Natural killer cell treated with Interleukin-12 subunit alpha and Interleukin-12 subunit beta and Interleukin-15 and Interleukin-18, amount 100 ng/mL, for 72 hours (primary cell): ENCODE measurements around the gene CHRNB2. TPM values are rescaled to one million over a fixed set of nuclear protein-coding genes. Genes with fewer than 3 reads are reported as not detected.
A peak's percentile ranks its signal among the peaks of the same experiment; 100 is the strongest.

Source experiments
- ATAC-seq, 2 donors: fragments of 150-1000 bp; cut with Tn5 transposase in 1 of 2; sonication (Bioruptor Pico), chemical (Tn5 transposase) in 1 of 2; 2 replicates each; pipeline ENCODE4 v1.10.0; 2021
- DNase-seq: peaks from one replicate; pipeline ENCODE4 v3.0.0; 2022; ENCODE audit warnings: low spot score
- H3K27ac Mint-ChIP-seq, 2 donors: 1 replicate in 1 of 2; 2 replicates in 1 of 2; pipeline ENCODE4 v1.8.0; 2022; ENCODE audit warnings: mixed read lengths in 2 of 2, mild to moderate bottlenecking in 1 of 2, moderate library complexity in 1 of 2
- H3K27me3 Mint-ChIP-seq, 2 donors: 1 replicate in 1 of 2; 2 replicates in 1 of 2; pipeline ENCODE4 v1.8.0; 2022; ENCODE audit warnings: mixed read lengths in 2 of 2
- H3K36me3 Mint-ChIP-seq: one replicate; pipeline ENCODE4 v1.8.0; 2022; ENCODE audit warnings: mixed read lengths
- H3K4me1 Mint-ChIP-seq, 2 donors: 1 replicate in 1 of 2; 2 replicates in 1 of 2; pipeline ENCODE4 v1.8.0; 2022; ENCODE audit warnings: low read depth in 2 of 2, mixed read lengths in 2 of 2, mild to moderate bottlenecking in 1 of 2
- H3K4me3 Mint-ChIP-seq: one replicate; pipeline ENCODE4 v1.8.0; 2022; ENCODE audit warnings: mixed read lengths
- H3K9me3 Mint-ChIP-seq: 2 replicates; pipeline ENCODE4 v1.8.0; 2022; ENCODE audit warnings: mixed read lengths
- total RNA-seq, 2 donors: library from RNA; stranded (reverse); gene quantifications; one replicate each; pipeline ENCODE4 v1.2.3, GENCODE V29; 2022

CHRNB2 gene
- total RNA-seq, 2 donors from 2014 or later, result not detected

GRCh38 chr1:154598871-154599635 lies 31.5 kb downstream of the CHRNB2 start:
- DNase-seq, result no peak
- Mint-ChIP-seq H3K4me1 (peaks cover 42 to 51% of the 10 kb centered on the region in 2 donors), H3K4me3 (no peak overlapping the region), H3K9me3 (no peaks in the 10 kb centered on the region), H3K27ac (peak overlapping the region; percentile 49 to 63), H3K36me3 (peaks cover 24% of the 10 kb centered on the region), H3K27me3 (no peaks in the 10 kb centered on the region)
- ATAC-seq, result no peak

DNA sequence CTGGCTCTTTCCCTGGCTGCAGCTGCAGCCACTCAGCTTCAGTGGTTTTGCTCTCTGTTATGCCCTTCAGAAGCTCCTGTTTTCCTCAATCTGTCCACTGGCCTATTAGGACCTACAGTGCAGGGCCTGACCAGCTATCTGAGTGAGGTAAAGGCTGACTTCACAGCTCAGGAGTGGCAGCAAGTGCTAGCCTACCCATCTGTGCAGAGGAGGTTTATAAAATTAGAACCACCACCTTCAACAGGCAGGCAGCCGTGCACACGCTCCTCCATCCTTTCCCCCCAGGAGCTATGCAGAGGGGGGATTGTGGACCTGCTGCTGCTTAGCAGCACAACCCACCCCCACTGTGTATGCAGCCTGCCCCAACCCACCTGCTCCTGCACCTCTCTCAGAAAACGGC lies 32.1 kb downstream of the CHRNB2 start:
- Mint-ChIP-seq H3K9me3 (no peaks in the 10 kb centered on the region), H3K4me1 (peaks cover 43 to 53% of the 10 kb centered on the region in 2 donors), H3K4me3 (no peak overlapping the region), H3K36me3 (peaks cover 18% of the 10 kb centered on the region), H3K27ac (peak overlapping the region in 1 of 2 donors; percentile 63), H3K27me3 (no peaks in the 10 kb centered on the region)
- DNase-seq (no peak), ATAC-seq (no peak)

DNA sequence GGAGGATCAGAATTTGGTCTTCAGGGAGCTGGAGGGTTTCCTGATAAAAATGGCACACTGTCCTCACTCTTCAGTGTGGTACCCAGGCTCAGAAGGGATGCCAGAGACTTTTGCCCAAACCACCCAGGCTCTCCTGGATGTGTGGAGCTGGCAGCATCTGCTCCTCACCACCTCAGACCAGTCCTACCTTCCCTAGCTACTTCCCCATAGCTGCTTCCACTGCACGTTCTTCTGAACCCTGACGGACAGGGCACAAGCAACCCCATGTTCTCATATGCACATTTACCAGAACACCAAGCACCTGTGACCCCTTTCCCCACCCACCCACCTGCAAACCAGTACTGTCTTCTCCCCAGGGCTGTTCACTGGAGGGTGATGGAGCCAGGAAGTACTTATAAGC lies 35.7 kb downstream of the CHRNB2 start:
- H3K27me3 Mint-ChIP-seq, result no peaks in the 10 kb centered on the region
- ATAC-seq (no peak), DNase-seq (no peak)
- H3K4me1 Mint-ChIP-seq, result peaks cover 65 to 69% of the 10 kb centered on the region in 2 donors
- H3K36me3 Mint-ChIP-seq, result peaks cover 18% of the 10 kb centered on the region
- H3K9me3 Mint-ChIP-seq, result no peaks in the 10 kb centered on the region
- no peak overlapping the region for H3K4me3 Mint-ChIP-seq
- peak overlapping the region; percentile 92 for H3K27ac Mint-ChIP-seq

GRCh38 chr1:154605534-154605933 lies 38.0 kb downstream of the CHRNB2 start:
- DNase-seq (no peak), ATAC-seq (no peak)
- peaks cover 63 to 65% of the 10 kb centered on the region in 2 donors for H3K4me1 Mint-ChIP-seq
- peak overlapping the region; percentile 98 for H3K4me3 Mint-ChIP-seq
- no peaks in the 10 kb centered on the region for H3K27me3 Mint-ChIP-seq
- no peaks in the 10 kb centered on the region for H3K9me3 Mint-ChIP-seq
- peaks cover 15% of the 10 kb centered on the region for H3K36me3 Mint-ChIP-seq
- peak overlapping the region; percentile 92 for H3K27ac Mint-ChIP-seq

GRCh38 chr1:154607106-154607608 lies 39.6 kb downstream of the CHRNB2 start:
- H3K4me3 Mint-ChIP-seq, result peak overlapping the region; percentile 98
- H3K4me1 Mint-ChIP-seq, result peaks cover 61 to 65% of the 10 kb centered on the region in 2 donors
- no peak for DNase-seq
- H3K36me3 Mint-ChIP-seq, result peaks cover 15% of the 10 kb centered on the region
- H3K27ac Mint-ChIP-seq, result peak overlapping the region; percentile 92
- no peak for ATAC-seq
- H3K9me3 Mint-ChIP-seq, result no peaks in the 10 kb centered on the region
- H3K27me3 Mint-ChIP-seq, result no peaks in the 10 kb centered on the region

DNA sequence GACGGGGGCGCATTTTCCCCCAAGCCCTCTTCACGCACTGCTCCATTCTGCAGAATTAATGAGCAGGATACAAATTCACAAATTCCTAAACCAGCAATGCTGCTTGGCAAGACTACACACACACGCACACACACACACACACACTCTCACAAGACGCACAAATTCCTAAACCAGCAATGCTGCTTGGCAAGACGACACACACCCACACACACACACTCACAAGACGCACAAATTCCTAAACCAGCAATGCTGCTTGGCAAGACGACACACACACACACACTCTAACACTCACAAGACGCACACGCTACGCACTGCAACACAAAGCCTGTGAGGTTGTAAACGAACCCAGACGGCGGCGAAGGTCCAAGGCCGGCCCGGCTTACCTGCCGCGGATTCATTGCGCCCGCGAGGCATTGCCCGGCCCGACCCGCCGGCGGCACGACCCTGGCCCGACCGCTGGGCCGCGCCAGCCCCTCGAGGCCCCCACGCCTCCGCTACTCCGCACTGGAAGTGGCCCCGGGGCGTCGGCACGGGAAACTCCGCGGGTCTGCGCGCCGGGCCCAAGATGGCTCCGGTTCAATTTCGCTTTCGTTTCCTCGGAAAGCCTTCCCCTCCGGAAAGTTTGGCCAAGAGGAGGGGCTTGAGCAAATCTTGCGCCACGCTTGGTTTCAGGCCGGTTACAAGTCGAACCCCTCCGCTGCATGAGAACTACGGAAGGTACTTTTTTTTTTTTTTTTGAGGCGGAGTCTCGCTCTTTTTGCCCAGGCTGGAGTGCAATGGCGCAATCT lies 40.2 kb downstream of the CHRNB2 start, which contains the start of gene ADAR:
Gene ADAR (minus strand): TSS at position 578 of the 788 bp plus-strand sequence. CDS start 180 bp downstream, at position 398.
- ATAC-seq (peak; percentile 92 to 98), DNase-seq (peak; percentile 96)
- Mint-ChIP-seq H3K36me3 (peaks cover 15% of the 10 kb centered on the region), H3K27ac (peak within 1 kb of the TSS; percentile 92), H3K27me3 (no peaks in the 10 kb centered on the region), H3K4me3 (peak within 1 kb of the TSS; percentile 98), H3K4me1 (peaks cover 61 to 63% of the 10 kb centered on the region in 2 donors), H3K9me3 (no peaks in the 10 kb centered on the region)

GRCh38 chr1:154608397-154609270 lies 41.1 kb downstream of the CHRNB2 start:
- Mint-ChIP-seq H3K36me3 (peaks cover 15% of the 10 kb centered on the region), H3K4me3 (peak overlapping the region; percentile 98), H3K27me3 (no peaks in the 10 kb centered on the region), H3K9me3 (no peaks in the 10 kb centered on the region), H3K4me1 (peaks cover 56% of the 10 kb centered on the region in 2 donors), H3K27ac (peak overlapping the region; percentile 92)
- ATAC-seq (peak; percentile 26 to 56), DNase-seq (peak; percentile 63)

- peaks cover 51 to 52% of the 10 kb centered on the region in 2 donors for H3K4me1 Mint-ChIP-seq
- H3K36me3 Mint-ChIP-seq, result peaks cover 14% of the 10 kb centered on the region
- ATAC-seq (no peak), DNase-seq (no peak)
- H3K27me3 Mint-ChIP-seq, result no peaks in the 10 kb centered on the region
- peak overlapping the region; percentile 98 for H3K4me3 Mint-ChIP-seq
- no peaks in the 10 kb centered on the region for H3K9me3 Mint-ChIP-seq
- peak overlapping the region; percentile 92 for H3K27ac Mint-ChIP-seq
Observed at GRCh38 chr1:154609398-154610380, 42.1 kb downstream of the CHRNB2 start.

- DNase-seq (no peak), ATAC-seq (no peak)
- Mint-ChIP-seq H3K27me3 (no peaks in the 10 kb centered on the region), H3K36me3 (peaks cover 7% of the 10 kb centered on the region), H3K4me1 (peaks cover 43 to 48% of the 10 kb centered on the region in 2 donors), H3K27ac (peak overlapping the region; percentile 14 to 79), H3K4me3 (no peak overlapping the region), H3K9me3 (no peaks in the 10 kb centered on the region)
Observed at GRCh38 chr1:154611150-154611862, 43.7 kb downstream of the CHRNB2 start.

GRCh38 chr1:154614247-154614646 lies 46.7 kb downstream of the CHRNB2 start:
- no peak for ATAC-seq
- Mint-ChIP-seq H3K36me3 (no peaks in the 10 kb centered on the region), H3K4me3 (peak overlapping the region; percentile 23), H3K27ac (peak overlapping the region; percentile 21 to 28), H3K9me3 (no peaks in the 10 kb centered on the region), H3K4me1 (peaks cover 19 to 34% of the 10 kb centered on the region in 2 donors), H3K27me3 (no peaks in the 10 kb centered on the region)
- DNase-seq, result no peak

GRCh38 chr1:154614901-154615300 lies 47.3 kb downstream of the CHRNB2 start:
- Mint-ChIP-seq H3K27me3 (no peaks in the 10 kb centered on the region), H3K9me3 (no peaks in the 10 kb centered on the region), H3K4me1 (peaks cover 13 to 28% of the 10 kb centered on the region in 2 donors), H3K4me3 (peak overlapping the region; percentile 23), H3K27ac (peak overlapping the region in 1 of 2 donors; percentile 28), H3K36me3 (no peaks in the 10 kb centered on the region)
- DNase-seq (no peak), ATAC-seq (no peak)

GRCh38 chr1:154615411-154615810 lies 47.8 kb downstream of the CHRNB2 start:
- H3K27me3 Mint-ChIP-seq, result no peaks in the 10 kb centered on the region
- ATAC-seq (no peak), DNase-seq (no peak)
- no peak overlapping the region for H3K27ac Mint-ChIP-seq
- H3K36me3 Mint-ChIP-seq, result no peaks in the 10 kb centered on the region
- H3K4me1 Mint-ChIP-seq, result peaks cover 10 to 25% of the 10 kb centered on the region in 2 donors
- no peaks in the 10 kb centered on the region for H3K9me3 Mint-ChIP-seq
- no peak overlapping the region for H3K4me3 Mint-ChIP-seq
